Psoas muscle (tissue), 8 donors: ENCODE measurements around the gene LYL1. TPM values are rescaled to one million over a fixed set of nuclear protein-coding genes. Genes with fewer than 3 reads are reported as not detected.

Source experiments
- ATAC-seq, 4 donors: fragments of 200-7000 bp; cut with Tn5 transposase; one replicate each; pipeline ENCODE4 v1.9.1; 2020; ENCODE audit warnings: moderate library complexity in 3 of 4, mild to moderate bottlenecking in 2 of 4
- DNase-seq, 2 donors: peaks; one replicate each; pipeline ENCODE4 v3.0.0-alpha.2; 2020
- H3K27ac ChIP-seq: fragments of 200-600 bp; one replicate; pipeline ENCODE4 v1.8.0; 2022
- H3K27me3 ChIP-seq, 3 donors: fragments of 200-600 bp in 1 of 3; one replicate each; pipeline versions ENCODE4 v1.6.1 to v1.8.0; 2013 to 2022; ENCODE audit warnings: low read length in 2 of 3, mild to moderate bottlenecking in 2 of 3, moderate library complexity in 1 of 3; ENCODE audit not compliant: insufficient read depth in 3 of 3
- H3K36me3 ChIP-seq, 2 donors: fragments of 200-600 bp in 1 of 2; one replicate each; pipeline versions ENCODE4 v1.6.1 to v1.8.0; 2013 to 2022; ENCODE audit warnings: low read depth in 1 of 2, mild to moderate bottlenecking in 1 of 2, moderate library complexity in 1 of 2; ENCODE audit not compliant: insufficient read depth in 1 of 2
- H3K4me1 ChIP-seq: fragments of 200-600 bp; one replicate; pipeline ENCODE4 v1.8.0; 2022
- H3K4me3 ChIP-seq: fragments of 200-600 bp; one replicate; pipeline ENCODE4 v1.8.0; 2022; ENCODE audit warnings: mild to moderate bottlenecking
- H3K9me3 ChIP-seq: fragments of 200-600 bp; one replicate; pipeline ENCODE4 v1.8.0; 2022
- WGBS, 3 donors: extraction: QIAGEN DNeasy Blood & Tissue Kit; methylation state at CpG; one replicate each; pipeline versions ENCODE4 v1.1.6 to v1.1.7; 2013; 5-methylcytosine and 5-hydroxymethylcytosine counted together
- intact Hi-C, 2 donors: fragments of 100-400 bp; cut with DNase I; formaldehyde crosslinking; loops; one replicate each; pipeline versions ENCODE4 v1.11.0 to v1.14.2; 2022
- polyA plus RNA-seq, 3 donors: library from polyadenylated mRNA; stranded (reverse); fragments of 200-250 nt; gene quantifications; one replicate each; pipeline ENCODE4 v1.2.3, GENCODE V29; 2013
- total RNA-seq, 4 donors: library from RNA; stranded (reverse); fragmentation: NEBNext Ultra II Directional in 2 of 4; extraction: Animal tissue kit (Norgen Biotek cat#: 25700) in 2 of 4; gene quantifications; one replicate each; pipeline versions ENCODE4 v1.2.1 to v1.2.4, GENCODE V29; 2021 to 2023
- TF ChIP-seq, protein P1 (sequence below): fragments of 200-600 bp; IDR thresholded peaks from one replicate; pipeline ENCODE4 v1.8.0; 2022; ENCODE audit warnings: antibody characterized with exemption
- donor health status: healthy with polysubstance abuse.
- donor health status: DM: no; HTN: no; CAD: no; lungs with moderate emphysema.
- donor health status: Bipolar disorder and iron deficiency.
- donor health status: healthy.
- donor health status: DM: yes; HTN: yes; CAD: no.
- donor health status: DM: no; HTN: no; CAD: no.
- donor health status: DM: no; HTN: no; CAD: no.
- donor health status: DM: yes; HTN: yes; CAD: no.

The LYL1 gene
- total and polyA plus RNA-seq, 7 donors = 1.1 to 4.6 (median 2.7) TPM

DNA sequence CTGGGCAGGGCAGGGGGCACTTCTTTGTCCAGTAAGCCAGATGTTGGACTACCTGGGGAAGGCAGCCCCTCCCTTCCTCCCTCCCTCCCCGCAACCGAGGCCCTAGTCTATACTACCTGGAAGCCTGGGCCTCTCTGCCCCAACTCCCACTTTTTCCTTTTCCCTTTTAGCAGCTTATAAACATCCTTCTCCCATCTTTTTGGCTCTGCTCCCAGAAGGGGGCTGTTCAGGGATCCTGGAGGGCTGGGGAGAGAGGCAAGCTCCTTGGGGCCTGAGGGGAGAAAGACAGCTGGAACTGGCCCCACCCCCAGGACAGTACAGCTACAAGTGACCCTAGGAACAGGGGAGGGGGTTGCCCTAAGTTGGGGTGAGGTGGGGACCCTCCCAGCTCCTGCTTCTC, 44.9 kb downstream of the LYL1 start:
- intact Hi-C loops = no loop called here
- ATAC-seq (no peak), DNase-seq (no peak)

DNA sequence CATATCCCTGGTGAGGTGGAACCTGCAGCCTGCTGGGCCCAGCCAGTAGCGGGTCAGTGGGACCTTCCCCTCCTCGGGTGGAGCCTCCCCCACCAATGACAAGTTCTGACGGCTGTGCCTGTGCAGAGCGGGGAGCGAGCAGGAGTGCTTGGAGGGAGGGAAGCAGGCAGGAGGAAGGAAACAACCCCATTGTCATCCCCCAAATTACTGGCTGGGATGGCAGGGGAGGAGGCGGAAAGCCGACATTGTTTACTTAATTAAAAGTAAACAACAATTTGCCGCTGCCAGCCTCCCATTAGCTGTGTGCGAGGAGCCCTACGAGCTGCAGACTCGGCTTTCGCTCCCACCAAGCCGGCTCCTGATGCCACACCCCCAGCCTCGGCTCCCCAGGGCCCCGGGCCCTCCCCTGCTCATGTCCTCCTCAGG, 45.5 kb downstream of the LYL1 start:
- Histone ChIP-seq H3K9me3 (no peaks in the 10 kb centered on the region), H3K36me3 (no peaks in the 10 kb centered on the region), H3K4me1 (peaks cover 99% of the 10 kb centered on the region), H3K27ac (peak overlapping the region; percentile 81), H3K4me3 (no peak overlapping the region), H3K27me3 (no peaks in the 10 kb centered on the region)
- DNase-seq = no peak
- 31 to 38% (median 35%) methylated on average over 15 of the region's 15 CpGs for WGBS, 3 donors
- no peak for ATAC-seq
- TF ChIP-seq, protein P1, sequence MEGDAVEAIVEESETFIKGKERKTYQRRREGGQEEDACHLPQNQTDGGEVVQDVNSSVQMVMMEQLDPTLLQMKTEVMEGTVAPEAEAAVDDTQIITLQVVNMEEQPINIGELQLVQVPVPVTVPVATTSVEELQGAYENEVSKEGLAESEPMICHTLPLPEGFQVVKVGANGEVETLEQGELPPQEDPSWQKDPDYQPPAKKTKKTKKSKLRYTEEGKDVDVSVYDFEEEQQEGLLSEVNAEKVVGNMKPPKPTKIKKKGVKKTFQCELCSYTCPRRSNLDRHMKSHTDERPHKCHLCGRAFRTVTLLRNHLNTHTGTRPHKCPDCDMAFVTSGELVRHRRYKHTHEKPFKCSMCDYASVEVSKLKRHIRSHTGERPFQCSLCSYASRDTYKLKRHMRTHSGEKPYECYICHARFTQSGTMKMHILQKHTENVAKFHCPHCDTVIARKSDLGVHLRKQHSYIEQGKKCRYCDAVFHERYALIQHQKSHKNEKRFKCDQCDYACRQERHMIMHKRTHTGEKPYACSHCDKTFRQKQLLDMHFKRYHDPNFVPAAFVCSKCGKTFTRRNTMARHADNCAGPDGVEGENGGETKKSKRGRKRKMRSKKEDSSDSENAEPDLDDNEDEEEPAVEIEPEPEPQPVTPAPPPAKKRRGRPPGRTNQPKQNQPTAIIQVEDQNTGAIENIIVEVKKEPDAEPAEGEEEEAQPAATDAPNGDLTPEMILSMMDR = no peak
- intact Hi-C loops = no loop called here

More for the DNA sequence above, 44.9 kb downstream of the LYL1 start:
- no peaks in the 10 kb centered on the region for H3K36me3 ChIP-seq
- no peaks in the 10 kb centered on the region for H3K9me3 ChIP-seq
- peaks cover 99% of the 10 kb centered on the region for H3K4me1 ChIP-seq
- TF ChIP-seq, protein P1 = no peak
- H3K4me3 ChIP-seq = no peak overlapping the region
- no peaks in the 10 kb centered on the region for H3K27me3 ChIP-seq
- H3K27ac ChIP-seq = peak overlapping the region; percentile 81
- WGBS, 3 donors = 50 to 65% (median 51%) methylated on average over 2 of the region's 2 CpGs

DNA sequence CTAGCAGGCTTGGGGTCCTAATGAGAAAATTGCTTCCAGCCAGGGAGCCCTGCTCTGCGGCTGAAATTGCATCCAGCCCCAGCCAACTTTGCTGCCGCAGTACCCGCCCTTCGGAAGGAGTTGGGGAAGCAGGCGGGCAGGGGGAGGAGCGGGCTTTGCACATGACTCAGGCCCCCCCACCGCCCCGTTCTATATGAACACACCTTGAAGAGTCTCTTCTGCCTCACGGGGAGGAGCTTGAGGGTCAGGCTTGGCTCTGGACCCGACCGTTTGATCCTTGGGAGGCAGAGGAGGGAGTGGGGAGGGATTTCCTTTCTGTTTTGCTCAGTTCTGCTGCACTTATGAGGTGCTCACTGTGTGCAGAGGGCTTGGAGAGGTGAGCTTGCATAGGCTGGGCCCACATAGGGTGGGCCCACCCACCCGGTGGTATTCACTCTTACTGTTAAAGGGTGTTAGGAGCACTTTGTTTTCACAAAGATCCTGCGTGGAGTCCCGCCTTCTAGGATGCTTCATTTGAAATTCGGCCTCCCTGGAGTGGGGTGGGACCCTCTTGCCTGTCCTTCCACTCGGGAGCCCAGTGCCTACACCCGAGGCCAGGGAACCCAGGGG, 46.5 kb downstream of the LYL1 start:
- H3K4me3 ChIP-seq = peak overlapping the region; percentile 13
- ATAC-seq = peak in 1 of 4 donors; percentile 10
- peak overlapping the region; percentile 81 for H3K27ac ChIP-seq
- H3K27me3 ChIP-seq = no peaks in the 10 kb centered on the region
- DNase-seq = no peak
- H3K9me3 ChIP-seq = no peaks in the 10 kb centered on the region
- peaks cover 99% of the 10 kb centered on the region for H3K4me1 ChIP-seq
- H3K36me3 ChIP-seq = no peaks in the 10 kb centered on the region
- intact Hi-C loops = no loop called here
- TF ChIP-seq, protein P1 = no peak
- 20 to 44% (median 28%) methylated on average over 17 of the region's 17 CpGs for WGBS, 3 donors

DNA sequence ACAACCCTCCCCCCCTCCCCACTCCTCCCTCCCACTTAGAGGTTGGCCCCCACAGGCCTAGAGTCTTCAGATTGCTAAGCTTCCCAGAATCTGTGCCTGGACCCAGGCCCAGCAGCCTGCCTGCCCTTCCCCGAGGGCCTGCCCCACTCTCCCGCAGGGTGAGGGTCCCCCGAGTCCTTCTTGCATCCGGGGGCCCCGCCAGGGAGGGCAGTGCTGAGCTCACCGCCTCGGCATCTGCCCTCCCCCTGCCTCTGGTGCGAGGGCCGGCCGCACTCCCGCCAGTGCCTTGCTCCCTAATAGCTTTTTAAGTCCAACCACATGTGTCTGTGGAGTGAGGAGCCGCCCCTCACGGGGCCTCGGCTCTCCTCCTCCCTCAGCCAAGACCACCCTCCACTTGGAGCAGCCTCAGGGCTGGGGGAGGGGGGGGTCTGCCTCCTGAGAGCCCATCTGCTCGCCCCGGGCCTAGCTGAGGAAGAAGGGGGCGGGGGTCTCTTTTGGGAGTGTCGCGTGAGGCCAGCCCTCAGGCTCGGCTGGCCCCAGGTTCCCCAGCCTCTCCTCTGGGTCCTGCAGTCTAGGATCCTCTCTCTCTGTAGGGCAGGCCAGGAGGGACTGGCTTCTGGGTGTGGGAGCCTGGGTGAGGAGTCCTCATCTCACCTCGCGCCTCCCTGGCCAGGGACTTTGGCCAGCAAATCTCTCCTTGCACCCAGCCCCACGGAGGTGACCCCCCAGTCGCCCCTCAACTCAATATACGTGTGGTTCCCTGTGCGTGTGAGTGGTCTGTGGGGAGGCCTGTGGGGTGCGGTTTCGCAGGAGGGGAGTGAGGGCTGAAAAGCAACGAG, 47.2 kb downstream of the LYL1 start:
- Histone ChIP-seq H3K27ac (peak overlapping the region; percentile 81), H3K9me3 (no peaks in the 10 kb centered on the region), H3K27me3 (no peaks in the 10 kb centered on the region), H3K4me1 (peaks cover 99% of the 10 kb centered on the region), H3K4me3 (peak overlapping the region; percentile 13), H3K36me3 (no peaks in the 10 kb centered on the region)
- intact Hi-C loops = no loop called here
- 12 to 26% (median 12%) methylated on average over 29 of the region's 29 CpGs for WGBS, 3 donors
- ATAC-seq (peak; percentile 31 to 50 (median 36)), DNase-seq (peak; percentile 86 to 88)
- TF ChIP-seq, protein P1 = peak; percentile 9
